WTC11 (cell line): ENCODE results near the gene BZW2. TPM values are rescaled to one million over a fixed set of nuclear protein-coding genes. Genes with fewer than 3 reads are reported as not detected.

ENCODE experiments used
- ATAC-seq: fragments of 200-7000 bp; cut with Tn5 transposase; 2 replicates; pipeline ENCODE4 v1.10.0; 2021; ENCODE audit warnings: mild to moderate bottlenecking, moderate library complexity
- CTCF ChIA-PET: fragments of 300-600 bp; sonication (Branson Sonifier 250); formaldehyde crosslinking; loops from one replicate; lab custom pipeline; 2021; ENCODE audit warnings: antibody characterized with exemption; lab: Charles Lee
- POLR2A ChIA-PET: fragments of 350-600 bp; sonication (Branson Sonifier 250); formaldehyde crosslinking; loops from one replicate; lab custom pipeline; 2021; ENCODE audit warnings: antibody characterized with exemption; lab: Charles Lee
- DNase-seq: peaks from one replicate; pipeline ENCODE4 v3.0.0; 2021; ENCODE audit warnings: low spot score
- H3K27ac Mint-ChIP-seq: 2 replicates; pipeline ENCODE4 v1.8.0; 2021; ENCODE audit warnings: mixed read lengths
- H3K27me3 Mint-ChIP-seq: 2 replicates; pipeline ENCODE4 v1.8.0; 2021; ENCODE audit warnings: low read depth, mild to moderate bottlenecking, moderate library complexity, mixed read lengths
- H3K36me3 Mint-ChIP-seq: 2 replicates; pipeline ENCODE4 v1.8.0; 2021; ENCODE audit warnings: mixed read lengths
- H3K4me1 Mint-ChIP-seq: 2 replicates; pipeline ENCODE4 v1.8.0; 2022; ENCODE audit warnings: mixed read lengths
- H3K4me3 Mint-ChIP-seq: 2 replicates; pipeline ENCODE4 v1.8.0; 2021; ENCODE audit warnings: mild to moderate bottlenecking, moderate library complexity, mixed read lengths
- H3K9me3 Mint-ChIP-seq: 2 replicates; pipeline ENCODE4 v1.8.0; 2021; ENCODE audit warnings: mixed read lengths
- ATF1 ChIP-seq: sonication (generic); formaldehyde crosslinking; IDR thresholded peaks from 2 replicates; pipeline ENCODE4 v1.8.1; 2023; ENCODE audit warnings: mild to moderate bottlenecking, moderate library complexity, missing genetic modification reagents
- CBFB ChIP-seq: sonication (generic); formaldehyde crosslinking; IDR thresholded peaks from 2 replicates; pipeline ENCODE4 v1.8.1; 2022; ENCODE audit warnings: mild to moderate bottlenecking, low read depth, missing genetic modification reagents
- CREB1 ChIP-seq: sonication (generic); formaldehyde crosslinking; IDR thresholded peaks from 2 replicates; pipeline ENCODE4 v1.8.0; 2023; ENCODE audit warnings: mild to moderate bottlenecking, missing genetic modification reagents
- ETV6 ChIP-seq: sonication (generic); formaldehyde crosslinking; IDR thresholded peaks from 2 replicates; pipeline ENCODE4 v1.8.1; 2022; ENCODE audit warnings: mild to moderate bottlenecking, missing genetic modification reagents
- GTF2I ChIP-seq: fragments of 250-450 bp; sonication (Bioruptor Pico); conservative IDR thresholded peaks from 2 replicates; pipeline ENCODE4 v1.4.0; 2021; ENCODE audit warnings: mild to moderate bottlenecking
- MAX ChIP-seq: sonication (generic); formaldehyde crosslinking; IDR thresholded peaks from 2 replicates; pipeline ENCODE4 v1.8.0; 2022; ENCODE audit warnings: mild to moderate bottlenecking, missing genetic modification reagents
- NFE2L1 ChIP-seq: sonication (generic); formaldehyde crosslinking; IDR thresholded peaks from 2 replicates; pipeline ENCODE4 v1.8.1; 2023; ENCODE audit warnings: missing genetic modification reagents
- USF1 ChIP-seq: sonication (generic); formaldehyde crosslinking; IDR thresholded peaks from 2 replicates; pipeline ENCODE4 v1.8.0; 2022; ENCODE audit warnings: mild to moderate bottlenecking, missing genetic modification reagents
- ZBTB21 ChIP-seq: sonication (generic); formaldehyde crosslinking; IDR thresholded peaks from 2 replicates; pipeline ENCODE4 v1.8.1; 2023; ENCODE audit warnings: mild to moderate bottlenecking, missing genetic modification reagents, borderline replicate concordance
- ZNF138 ChIP-seq: sonication (generic); formaldehyde crosslinking; conservative IDR thresholded peaks from 2 replicates; pipeline ENCODE4 v1.8.1; 2022; ENCODE audit warnings: mild to moderate bottlenecking, moderate library complexity, missing genetic modification reagents
- ZNF281 ChIP-seq: sonication (generic); formaldehyde crosslinking; IDR thresholded peaks from 2 replicates; pipeline ENCODE4 v1.8.0; 2023; ENCODE audit warnings: mild to moderate bottlenecking, missing genetic modification reagents
- ZNF396 ChIP-seq: fragments of 250-450 bp; sonication (Bioruptor Pico); IDR thresholded peaks from 2 replicates; pipeline ENCODE4 v1.8.0; 2021; ENCODE audit warnings: mild to moderate bottlenecking, moderate library complexity, borderline replicate concordance
- ZNF425 ChIP-seq: fragments of 250-450 bp; sonication (Bioruptor Pico); conservative IDR thresholded peaks from 2 replicates; pipeline ENCODE4 v1.9.0; 2021; ENCODE audit warnings: mild to moderate bottlenecking
- total RNA-seq: library from RNA; stranded (reverse); gene quantifications from 3 replicates; pipeline ENCODE4 v1.2.3, GENCODE V29; 2021
- TF ChIP-seq, protein P1 (sequence below): fragments of 250-450 bp; sonication (Bioruptor Pico); IDR thresholded peaks from 2 replicates; pipeline ENCODE4 v1.9.0; 2021; ENCODE audit warnings: mild to moderate bottlenecking, borderline replicate concordance
- TF ChIP-seq, protein P2 (sequence below): sonication (generic); formaldehyde crosslinking; IDR thresholded peaks from 2 replicates; pipeline ENCODE4 v1.8.1; 2023; ENCODE audit warnings: mild to moderate bottlenecking, missing genetic modification reagents

BZW2 gene
- total RNA-seq, 1 experiment from 2014 or later = 105 TPM

GRCh38 chr7:16729541-16729940, 83.6 kb downstream of the BZW2 start (continued):
- TF ChIP-seq GTF2I = no peak
- TF ChIP-seq ZNF425 = no peak
- TF ChIP-seq, protein P1, sequence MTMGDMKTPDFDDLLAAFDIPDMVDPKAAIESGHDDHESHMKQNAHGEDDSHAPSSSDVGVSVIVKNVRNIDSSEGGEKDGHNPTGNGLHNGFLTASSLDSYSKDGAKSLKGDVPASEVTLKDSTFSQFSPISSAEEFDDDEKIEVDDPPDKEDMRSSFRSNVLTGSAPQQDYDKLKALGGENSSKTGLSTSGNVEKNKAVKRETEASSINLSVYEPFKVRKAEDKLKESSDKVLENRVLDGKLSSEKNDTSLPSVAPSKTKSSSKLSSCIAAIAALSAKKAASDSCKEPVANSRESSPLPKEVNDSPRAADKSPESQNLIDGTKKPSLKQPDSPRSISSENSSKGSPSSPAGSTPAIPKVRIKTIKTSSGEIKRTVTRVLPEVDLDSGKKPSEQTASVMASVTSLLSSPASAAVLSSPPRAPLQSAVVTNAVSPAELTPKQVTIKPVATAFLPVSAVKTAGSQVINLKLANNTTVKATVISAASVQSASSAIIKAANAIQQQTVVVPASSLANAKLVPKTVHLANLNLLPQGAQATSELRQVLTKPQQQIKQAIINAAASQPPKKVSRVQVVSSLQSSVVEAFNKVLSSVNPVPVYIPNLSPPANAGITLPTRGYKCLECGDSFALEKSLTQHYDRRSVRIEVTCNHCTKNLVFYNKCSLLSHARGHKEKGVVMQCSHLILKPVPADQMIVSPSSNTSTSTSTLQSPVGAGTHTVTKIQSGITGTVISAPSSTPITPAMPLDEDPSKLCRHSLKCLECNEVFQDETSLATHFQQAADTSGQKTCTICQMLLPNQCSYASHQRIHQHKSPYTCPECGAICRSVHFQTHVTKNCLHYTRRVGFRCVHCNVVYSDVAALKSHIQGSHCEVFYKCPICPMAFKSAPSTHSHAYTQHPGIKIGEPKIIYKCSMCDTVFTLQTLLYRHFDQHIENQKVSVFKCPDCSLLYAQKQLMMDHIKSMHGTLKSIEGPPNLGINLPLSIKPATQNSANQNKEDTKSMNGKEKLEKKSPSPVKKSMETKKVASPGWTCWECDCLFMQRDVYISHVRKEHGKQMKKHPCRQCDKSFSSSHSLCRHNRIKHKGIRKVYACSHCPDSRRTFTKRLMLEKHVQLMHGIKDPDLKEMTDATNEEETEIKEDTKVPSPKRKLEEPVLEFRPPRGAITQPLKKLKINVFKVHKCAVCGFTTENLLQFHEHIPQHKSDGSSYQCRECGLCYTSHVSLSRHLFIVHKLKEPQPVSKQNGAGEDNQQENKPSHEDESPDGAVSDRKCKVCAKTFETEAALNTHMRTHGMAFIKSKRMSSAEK (CRISPR knock-in tag) = no peak
- TF ChIP-seq, all 79 proteins: peak for 0

- POLR2A ChIA-PET = no interaction called here
These were observed 85.0 kb downstream of the BZW2 start for GRCh38 chr7:16730937-16731336.

GRCh38 chr7:16732828-16733227, 86.8 kb downstream of the BZW2 start:
- H3K27me3 Mint-ChIP-seq = no peaks in the 10 kb centered on the region
- no peaks in the 10 kb centered on the region for H3K36me3 Mint-ChIP-seq
- DNase-seq = no peak
- H3K9me3 Mint-ChIP-seq = no peaks in the 10 kb centered on the region
- H3K4me3 Mint-ChIP-seq = no peak overlapping the region
- POLR2A ChIA-PET = no interaction called here
- no peak overlapping the region for H3K27ac Mint-ChIP-seq
- peaks cover 10% of the 10 kb centered on the region for H3K4me1 Mint-ChIP-seq
- ATAC-seq = no peak
- CTCF ChIA-PET = no interaction called here
- TF ChIP-seq NFE2L1 = no peak
- no peak for TF ChIP-seq CBFB (CRISPR knock-in tag)
- TF ChIP-seq CREB1 (CRISPR knock-in tag) = no peak
- no peak for TF ChIP-seq USF1 (CRISPR knock-in tag)
- no peak for TF ChIP-seq ETV6 (CRISPR knock-in tag)
- TF ChIP-seq ZBTB21 = no peak
- no peak for TF ChIP-seq MAX (CRISPR knock-in tag)
- no peak for TF ChIP-seq ZNF425
- TF ChIP-seq, protein P2, sequence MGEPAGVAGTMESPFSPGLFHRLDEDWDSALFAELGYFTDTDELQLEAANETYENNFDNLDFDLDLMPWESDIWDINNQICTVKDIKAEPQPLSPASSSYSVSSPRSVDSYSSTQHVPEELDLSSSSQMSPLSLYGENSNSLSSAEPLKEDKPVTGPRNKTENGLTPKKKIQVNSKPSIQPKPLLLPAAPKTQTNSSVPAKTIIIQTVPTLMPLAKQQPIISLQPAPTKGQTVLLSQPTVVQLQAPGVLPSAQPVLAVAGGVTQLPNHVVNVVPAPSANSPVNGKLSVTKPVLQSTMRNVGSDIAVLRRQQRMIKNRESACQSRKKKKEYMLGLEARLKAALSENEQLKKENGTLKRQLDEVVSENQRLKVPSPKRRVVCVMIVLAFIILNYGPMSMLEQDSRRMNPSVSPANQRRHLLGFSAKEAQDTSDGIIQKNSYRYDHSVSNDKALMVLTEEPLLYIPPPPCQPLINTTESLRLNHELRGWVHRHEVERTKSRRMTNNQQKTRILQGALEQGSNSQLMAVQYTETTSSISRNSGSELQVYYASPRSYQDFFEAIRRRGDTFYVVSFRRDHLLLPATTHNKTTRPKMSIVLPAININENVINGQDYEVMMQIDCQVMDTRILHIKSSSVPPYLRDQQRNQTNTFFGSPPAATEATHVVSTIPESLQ (CRISPR knock-in tag) = no peak
- TF ChIP-seq ATF1 (CRISPR knock-in tag) = no peak

More at GRCh38 chr7:16730937-16731336, 85.0 kb downstream of the BZW2 start:
- Mint-ChIP-seq H3K4me1 (no peaks in the 10 kb centered on the region), H3K4me3 (no peak overlapping the region), H3K36me3 (no peaks in the 10 kb centered on the region), H3K27ac (no peak overlapping the region), H3K9me3 (no peaks in the 10 kb centered on the region), H3K27me3 (no peaks in the 10 kb centered on the region)
- ATAC-seq (no peak), DNase-seq (no peak)
- CTCF ChIA-PET = no interaction called here
- no peak for TF ChIP-seq ZNF396 (CRISPR knock-in tag)
- TF ChIP-seq NFE2L1 = no peak
- no peak for TF ChIP-seq MAX (CRISPR knock-in tag)
- TF ChIP-seq ZNF281 (CRISPR knock-in tag) = no peak
- no peak for TF ChIP-seq GTF2I
- TF ChIP-seq ZNF138 (CRISPR knock-in tag) = no peak
